ENCODE data around the gene MAP1LC3C. TPM values are rescaled to one million over a fixed set of nuclear protein-coding genes. Genes with fewer than 3 reads are reported as not detected.

Gene MAP1LC3C
- total and polyA plus RNA-seq, 4 experiments from 2014 or later: not detected

- H3K27ac ChIP-seq (ENCODE audit: low read depth, low read length): no peak overlapping the region
- no peaks in the 10 kb centered on the region for H3K36me3 ChIP-seq (ENCODE audit: insufficient read depth, low read length)
- no peaks in the 10 kb centered on the region for H3K9me3 ChIP-seq (ENCODE audit: control insufficient read depth in 1 of 2, low read length in 2 of 2)
- Mint-ChIP-seq H3K4me1 (no peaks in the 10 kb centered on the region), H3K36me3 (no peaks in the 10 kb centered on the region), H3K27me3 (peaks cover 0 to 7% of the 10 kb centered on the region in 2 donors), H3K27ac (no peak overlapping the region), H3K4me3 (no peak overlapping the region), H3K9me3 (no peaks in the 10 kb centered on the region)
- no peak overlapping the region for H3K4me3 ChIP-seq (ENCODE audit: low read length in 2 of 2)
- POLR2A ChIA-PET (ENCODE audit: partially characterized antibody): no interaction called here
- H3K4me1 ChIP-seq (ENCODE audit: insufficient read depth, low read length): no peaks in the 10 kb centered on the region
- H3K27me3 ChIP-seq (ENCODE audit: insufficient read depth, low read length): no peaks in the 10 kb centered on the region
- CTCF ChIA-PET (ENCODE audit: partially characterized antibody): interaction anchor here (1.1 kb wide), 1 partner anchor 7 kb away, joined by 6 read pairs; the partner anchor contains the start of gene MAP1LC3C
- no peak for DNase-seq
- intact Hi-C loops (cut with micrococcal nuclease): no loop called here
Measured at GRCh38 chr1:242005866-242006535, 7.1 kb upstream of the MAP1LC3C start.

GRCh38 chr1:242004751-242005495 is 6.0 kb upstream of the MAP1LC3C start:
- no peaks in the 10 kb centered on the region for H3K9me3 Mint-ChIP-seq
- intact Hi-C loops (cut with micrococcal nuclease): no loop called here
- Histone ChIP-seq H3K27me3 (ENCODE audit: insufficient read depth, low read length) (no peaks in the 10 kb centered on the region), H3K9me3 (ENCODE audit: control insufficient read depth in 1 of 2, low read length in 2 of 2) (no peaks in the 10 kb centered on the region), H3K36me3 (ENCODE audit: insufficient read depth, low read length) (no peaks in the 10 kb centered on the region), H3K4me3 (ENCODE audit: low read length in 2 of 2) (no peak overlapping the region), H3K4me1 (ENCODE audit: insufficient read depth, low read length) (no peaks in the 10 kb centered on the region), H3K27ac (ENCODE audit: low read depth, low read length) (no peak overlapping the region)
- peak overlapping the region in 1 of 7 donors; percentile 6 for H3K27ac Mint-ChIP-seq
- no peaks in the 10 kb centered on the region for H3K4me1 Mint-ChIP-seq
- H3K27me3 Mint-ChIP-seq: peaks cover 0 to 3% of the 10 kb centered on the region in 2 donors
- H3K4me3 Mint-ChIP-seq: no peak overlapping the region
- CTCF ChIA-PET (ENCODE audit: partially characterized antibody): no interaction called here
- POLR2A ChIA-PET (ENCODE audit: partially characterized antibody): no interaction called here
- H3K36me3 Mint-ChIP-seq: no peaks in the 10 kb centered on the region
- DNase-seq: no peak

GRCh38 chr1:242002510-242002909 is 3.6 kb upstream of the MAP1LC3C start:
- no peak overlapping the region for H3K4me3 ChIP-seq (ENCODE audit: low read length in 2 of 2)
- H3K4me1 ChIP-seq (ENCODE audit: insufficient read depth, low read length): no peaks in the 10 kb centered on the region
- H3K27me3 Mint-ChIP-seq: no peaks in the 10 kb centered on the region
- no peaks in the 10 kb centered on the region for H3K9me3 ChIP-seq (ENCODE audit: control insufficient read depth in 1 of 2, low read length in 2 of 2)
- H3K4me3 Mint-ChIP-seq: no peak overlapping the region
- H3K36me3 Mint-ChIP-seq: no peaks in the 10 kb centered on the region
- H3K27ac Mint-ChIP-seq: no peak overlapping the region
- no peak for DNase-seq
- H3K27me3 ChIP-seq (ENCODE audit: insufficient read depth, low read length): no peaks in the 10 kb centered on the region
- H3K4me1 Mint-ChIP-seq: peaks cover 0 to 7% (median 1%) of the 10 kb centered on the region in 4 donors
- ChIA-PET POLR2A (ENCODE audit: partially characterized antibody) (no interaction called here), CTCF (ENCODE audit: partially characterized antibody) (interaction anchor here (1.0 to 2.5 kb wide), 2 partner anchors 7 to 391 kb away, joined by 4 to 9 read pairs; no protein-coding TSS in a partner anchor)
- no peaks in the 10 kb centered on the region for H3K9me3 Mint-ChIP-seq
- H3K27ac ChIP-seq (ENCODE audit: low read depth, low read length): no peak overlapping the region
- H3K36me3 ChIP-seq (ENCODE audit: insufficient read depth, low read length): no peaks in the 10 kb centered on the region
- intact Hi-C loops (cut with micrococcal nuclease): no loop called here

- intact Hi-C loops (cut with micrococcal nuclease): no loop called here
- Histone ChIP-seq H3K36me3 (ENCODE audit: insufficient read depth, low read length) (no peaks in the 10 kb centered on the region), H3K4me1 (ENCODE audit: insufficient read depth, low read length) (no peaks in the 10 kb centered on the region), H3K9me3 (ENCODE audit: control insufficient read depth in 1 of 2, low read length in 2 of 2) (no peaks in the 10 kb centered on the region), H3K27ac (ENCODE audit: low read depth, low read length) (no peak overlapping the region), H3K4me3 (ENCODE audit: low read length in 2 of 2) (no peak overlapping the region), H3K27me3 (ENCODE audit: insufficient read depth, low read length) (no peaks in the 10 kb centered on the region)
- CTCF ChIA-PET (ENCODE audit: partially characterized antibody): interaction anchor here (2.5 kb wide), 1 partner anchor 391 kb away, joined by 9 read pairs; no protein-coding TSS in a partner anchor
- Mint-ChIP-seq H3K4me1 (peaks cover 0 to 7% (median 1%) of the 10 kb centered on the region in 4 donors), H3K4me3 (no peak overlapping the region), H3K9me3 (no peaks in the 10 kb centered on the region), H3K27ac (no peak overlapping the region), H3K36me3 (no peaks in the 10 kb centered on the region), H3K27me3 (no peaks in the 10 kb centered on the region)
- DNase-seq: no peak
- POLR2A ChIA-PET (ENCODE audit: partially characterized antibody): no interaction called here
Measured at GRCh38 chr1:242002072-242002471, 3.2 kb upstream of the MAP1LC3C start.

- CTCF ChIA-PET (ENCODE audit: partially characterized antibody): interaction anchor here (0.6 to 2.5 kb wide), 6 partner anchors 9 to 389 kb away, joined by 3 to 9 read pairs (median 4); no protein-coding TSS in a partner anchor
- intact Hi-C loops (cut with micrococcal nuclease): no loop called here
- DNase-seq: no peak
- POLR2A ChIA-PET (ENCODE audit: partially characterized antibody): no interaction called here
- Histone ChIP-seq H3K9me3 (ENCODE audit: control insufficient read depth in 1 of 2, low read length in 2 of 2) (no peaks in the 10 kb centered on the region), H3K4me3 (ENCODE audit: low read length in 2 of 2) (no peak overlapping the region), H3K27ac (ENCODE audit: low read depth, low read length) (no peak overlapping the region), H3K27me3 (ENCODE audit: insufficient read depth, low read length) (no peaks in the 10 kb centered on the region), H3K36me3 (ENCODE audit: insufficient read depth, low read length) (no peaks in the 10 kb centered on the region), H3K4me1 (ENCODE audit: insufficient read depth, low read length) (no peaks in the 10 kb centered on the region)
- peaks cover 0 to 3% of the 10 kb centered on the region in 2 donors for H3K27me3 Mint-ChIP-seq
- no peak overlapping the region for H3K27ac Mint-ChIP-seq
- H3K4me3 Mint-ChIP-seq: no peak overlapping the region
- H3K4me1 Mint-ChIP-seq: peaks cover 0 to 7% (median 1%) of the 10 kb centered on the region in 4 donors
- no peaks in the 10 kb centered on the region for H3K9me3 Mint-ChIP-seq
- H3K36me3 Mint-ChIP-seq: no peaks in the 10 kb centered on the region
Measured at GRCh38 chr1:242000434-242000833, 1.5 kb upstream of the MAP1LC3C start.

GRCh38 chr1:241998412-241998921 is 431 bp downstream of the MAP1LC3C start:
- DNase-seq: peak in 4 of 5 donors; percentile 29 to 47 (median 34)
- no peaks in the 10 kb centered on the region for H3K4me1 ChIP-seq (ENCODE audit: insufficient read depth, low read length)
- Mint-ChIP-seq H3K36me3 (no peaks in the 10 kb centered on the region), H3K27me3 (peaks cover 2 to 3% of the 10 kb centered on the region in 2 donors), H3K4me3 (peak overlapping the region in 7 of 8 donors; percentile 55 to 80 (median 67)), H3K9me3 (no peaks in the 10 kb centered on the region), H3K4me1 (peaks cover 0 to 7% (median 1%) of the 10 kb centered on the region in 4 donors), H3K27ac (peak overlapping the region in 1 of 7 donors; percentile 66)
- ChIA-PET CTCF (ENCODE audit: partially characterized antibody) (interaction anchor here (0.7 to 3.8 kb wide), 28 partner anchors 8 to 480 kb away, joined by 3 to 61 read pairs (median 3); partner anchors contain the start of gene KMO), POLR2A (ENCODE audit: partially characterized antibody) (no interaction called here)
- intact Hi-C loops (cut with micrococcal nuclease): loop anchor here (1.0 kb wide), 2 partner anchors 387 to 467 kb away; no protein-coding TSS in a partner anchor
- H3K27ac ChIP-seq (ENCODE audit: low read depth, low read length): no peak overlapping the region
- no peaks in the 10 kb centered on the region for H3K27me3 ChIP-seq (ENCODE audit: insufficient read depth, low read length)
- no peaks in the 10 kb centered on the region for H3K36me3 ChIP-seq (ENCODE audit: insufficient read depth, low read length)
- no peak overlapping the region for H3K4me3 ChIP-seq (ENCODE audit: low read length in 2 of 2)
- no peaks in the 10 kb centered on the region for H3K9me3 ChIP-seq (ENCODE audit: control insufficient read depth in 1 of 2, low read length in 2 of 2)

- no peaks in the 10 kb centered on the region for H3K4me1 ChIP-seq (ENCODE audit: insufficient read depth, low read length)
- H3K9me3 ChIP-seq (ENCODE audit: control insufficient read depth in 1 of 2, low read length in 2 of 2): no peaks in the 10 kb centered on the region
- CTCF ChIA-PET (ENCODE audit: partially characterized antibody): interaction anchor here (0.9 to 3.8 kb wide), 11 partner anchors 17 to 461 kb away, joined by 3 to 61 read pairs (median 3); no protein-coding TSS in a partner anchor
- H3K27ac ChIP-seq (ENCODE audit: low read depth, low read length): no peak overlapping the region
- H3K27ac Mint-ChIP-seq: no peak overlapping the region
- H3K4me1 Mint-ChIP-seq: peaks cover 0 to 7% (median 1%) of the 10 kb centered on the region in 4 donors
- peak overlapping the region in 3 of 8 donors; percentile 41 to 49 (median 43) for H3K4me3 Mint-ChIP-seq
- no peaks in the 10 kb centered on the region for H3K36me3 ChIP-seq (ENCODE audit: insufficient read depth, low read length)
- no peaks in the 10 kb centered on the region for H3K9me3 Mint-ChIP-seq
- H3K27me3 Mint-ChIP-seq: peaks cover 3 to 5% of the 10 kb centered on the region in 2 donors
- no peaks in the 10 kb centered on the region for H3K36me3 Mint-ChIP-seq
- no peak overlapping the region for H3K4me3 ChIP-seq (ENCODE audit: low read length in 2 of 2)
- intact Hi-C loops (cut with micrococcal nuclease): no loop called here
- no peaks in the 10 kb centered on the region for H3K27me3 ChIP-seq (ENCODE audit: insufficient read depth, low read length)
- no peak for DNase-seq
- POLR2A ChIA-PET (ENCODE audit: partially characterized antibody): no interaction called here
Measured at GRCh38 chr1:241997401-241997998, 1.4 kb downstream of the MAP1LC3C start.

Measured in CD4-positive, alpha-beta memory T cell (primary cell).